IMR-90 (cell line): ENCODE data around the gene FMR1. TPM values are rescaled to one million over a fixed set of nuclear protein-coding genes. Genes with fewer than 3 reads are reported as not detected.

Experiments used
- ATAC-seq: fragments of 200-7000 bp; cut with Tn5 transposase; 2 replicates; pipeline ENCODE4 v1.9.1; 2020; ENCODE audit warnings: low read depth, mild to moderate bottlenecking, moderate library complexity
- BruUV-seq: library from RNA; stranded (reverse); fragments of 400-500 nt; replicated peaks from 2 replicates; lab custom pipeline; 2021; lab: Mats Ljungman, UMichigan
- CTCF ChIA-PET: fragments of 300-600 bp; formaldehyde crosslinking; extraction: SDS; loops from one replicate; lab custom pipeline; 2021; ENCODE audit warnings: antibody characterized with exemption; lab: Yijun Ruan, JAX
- POLR2A ChIA-PET: fragments of 300-600 bp; sonication (Branson Sonifier 250); formaldehyde crosslinking; loops from one replicate; lab custom pipeline; 2022; ENCODE audit warnings: antibody characterized with exemption; ENCODE audit not compliant: unreplicated experiment; lab: Charles Lee
- DNase-seq: peaks from one replicate; pipeline ENCODE4 v3.0.0; 2013
- H2AFZ ChIP-seq: replicated peaks from 2 replicates; pipeline ENCODE3; 2013; ENCODE audit warnings: low read length, mild to moderate bottlenecking; ENCODE audit not compliant: poor library complexity
- H2AK5ac ChIP-seq: 2 replicates; pipeline ENCODE4 v1.6.1; 2013; ENCODE audit warnings: low read depth, low read length, inconsistent platforms
- H2AK9ac ChIP-seq: replicated peaks from 2 replicates; pipeline ENCODE3; 2013; ENCODE audit warnings: mild to moderate bottlenecking, low read depth, low read length, moderate library complexity; ENCODE audit not compliant: poor library complexity
- H2BK120ac ChIP-seq: 2 replicates; pipeline ENCODE4 v1.6.1; 2013; ENCODE audit warnings: low read depth, low read length, inconsistent platforms
- H2BK15ac ChIP-seq: 3 replicates; pipeline ENCODE4 v1.6.1; 2013; ENCODE audit warnings: low read depth, low read length, inconsistent platforms
- H2BK20ac ChIP-seq: 2 replicates; pipeline ENCODE4 v1.6.1; 2013; ENCODE audit warnings: low read depth, mild to moderate bottlenecking, inconsistent platforms, low read length, moderate library complexity
- H2BK5ac ChIP-seq: 2 replicates; pipeline ENCODE4 v1.6.1; 2013; ENCODE audit warnings: mild to moderate bottlenecking, low read depth, low read length, inconsistent platforms; ENCODE audit not compliant: poor library complexity, severe bottlenecking
- H3K14ac ChIP-seq: replicated peaks from 2 replicates; pipeline ENCODE4 v1.6.1; 2013; ENCODE audit warnings: low read depth, low read length, inconsistent platforms
- H3K18ac ChIP-seq: 2 replicates; pipeline ENCODE4 v1.6.1; 2013; ENCODE audit warnings: low read depth, low read length, control low read depth
- H3K23ac ChIP-seq: 2 replicates; pipeline ENCODE4 v1.6.1; 2013; ENCODE audit warnings: low read depth, low read length, inconsistent platforms
- H3K27ac ChIP-seq: 2 replicates; pipeline ENCODE4 v1.5.1; 2013; ENCODE audit warnings: mild to moderate bottlenecking, control low read depth, low read length; ENCODE audit not compliant: insufficient read depth
- H3K27me3 ChIP-seq: 2 replicates; pipeline ENCODE4 v1.6.1; 2013; ENCODE audit warnings: low read length; ENCODE audit not compliant: control insufficient read depth, insufficient read depth
- H3K36me3 ChIP-seq: 2 replicates; pipeline ENCODE4 v1.6.1; 2013; ENCODE audit warnings: low read length, mixed read lengths; ENCODE audit not compliant: control insufficient read depth, insufficient read depth
- H3K4ac ChIP-seq: 2 replicates; pipeline ENCODE4 v1.6.1; 2013; ENCODE audit warnings: low read depth, low read length, inconsistent platforms
- H3K4me1 ChIP-seq: 2 replicates; pipeline ENCODE4 v1.6.1; 2013; ENCODE audit warnings: low read length, mixed read lengths; ENCODE audit not compliant: control insufficient read depth, insufficient read depth
- H3K4me2 ChIP-seq: 2 replicates; pipeline ENCODE4 v1.6.1; 2013; ENCODE audit warnings: low read depth, mild to moderate bottlenecking, control low read depth, low read length, moderate library complexity
- H3K4me3 ChIP-seq: 2 replicates; pipeline ENCODE4 v1.5.1; 2013; ENCODE audit warnings: low read depth, mild to moderate bottlenecking, control low read depth, low read length, moderate library complexity; ENCODE audit not compliant: insufficient read depth
- H3K56ac ChIP-seq: 2 replicates; pipeline ENCODE4 v1.6.1; 2013; ENCODE audit warnings: low read length, inconsistent platforms; ENCODE audit not compliant: insufficient read depth; ENCODE audit errors: extremely low read depth
- H3K79me1 ChIP-seq, 2 experiments: 2 replicates each; pipeline ENCODE4 v1.6.1; 2013; ENCODE audit warnings: low read length in 2 of 2, inconsistent platforms in 1 of 2, low read depth in 1 of 2
- H3K9ac ChIP-seq: 2 replicates; pipeline ENCODE4 v1.6.1; 2013; ENCODE audit warnings: low read depth, low read length, control low read depth
- H3K9me1 ChIP-seq: 2 replicates; pipeline ENCODE4 v1.6.1; 2013; ENCODE audit warnings: low read length, inconsistent platforms; ENCODE audit not compliant: insufficient read depth
- H3K9me3 ChIP-seq: 2 replicates; pipeline ENCODE4 v1.6.1; 2013; ENCODE audit warnings: low read length; ENCODE audit not compliant: control insufficient read depth, insufficient read depth
- H4K20me1 ChIP-seq: 2 replicates; pipeline ENCODE4 v1.6.1; 2013; ENCODE audit warnings: low read length, inconsistent platforms; ENCODE audit not compliant: insufficient read depth
- H4K5ac ChIP-seq: 2 replicates; pipeline ENCODE4 v1.6.1; 2013; ENCODE audit warnings: mild to moderate bottlenecking, low read depth, low read length, control low read depth
- H4K8ac ChIP-seq, 2 experiments: 2 replicates each; pipeline ENCODE4 v1.6.1; 2013; ENCODE audit warnings: low read depth in 2 of 2, low read length in 2 of 2, control low read depth in 1 of 2, inconsistent platforms in 1 of 2
- H4K91ac ChIP-seq: 2 replicates; pipeline ENCODE4 v1.6.1; 2013; ENCODE audit warnings: low read depth, low read length, inconsistent platforms; ENCODE audit not compliant: insufficient read depth
- CEBPB ChIP-seq: IDR thresholded peaks from 2 replicates; pipeline ENCODE4 v1.6.1; 2012; ENCODE audit warnings: low read depth, low read length, improper control_type of control experiment
- CHD1 ChIP-seq: IDR thresholded peaks from 2 replicates; pipeline ENCODE4 v1.6.1; 2012; ENCODE audit warnings: low read depth, low read length, improper control_type of control experiment
- CTCF ChIP-seq: conservative IDR thresholded peaks from 2 replicates; pipeline ENCODE4 v1.5.1; 2012; ENCODE audit warnings: mild to moderate bottlenecking, low read depth, low read length, improper control_type of control experiment
- ELK1 ChIP-seq: fragments of 150-350 bp; IDR thresholded peaks from 2 replicates; pipeline ENCODE4 v1.6.1; 2016; ENCODE audit warnings: low read depth, mild to moderate bottlenecking, low read length, moderate library complexity, borderline replicate concordance
- FOS ChIP-seq: fragments of 150-350 bp; IDR thresholded peaks from 2 replicates; pipeline ENCODE4 v1.6.1; 2016; ENCODE audit warnings: low read depth, low read length
- MAZ ChIP-seq: IDR thresholded peaks from 2 replicates; pipeline ENCODE4 v1.6.1; 2012; ENCODE audit warnings: low read depth, mild to moderate bottlenecking, low read length, improper control_type of control experiment, moderate library complexity, borderline replicate concordance
- NFE2L2 ChIP-seq: fragments of 150-350 bp; IDR thresholded peaks from 2 replicates; pipeline ENCODE4 v1.6.1; 2016; ENCODE audit warnings: low read depth, mild to moderate bottlenecking, low read length
- RCOR1 ChIP-seq: IDR thresholded peaks from 2 replicates; pipeline ENCODE4 v1.6.1; 2012; ENCODE audit warnings: mild to moderate bottlenecking, low read length, improper control_type of control experiment; ENCODE audit not compliant: insufficient replicate concordance
- RFX5 ChIP-seq: IDR thresholded peaks from 2 replicates; pipeline ENCODE4 v1.8.0; 2012; ENCODE audit warnings: low read depth, mild to moderate bottlenecking, low read length, moderate library complexity
- SMC3 ChIP-seq: fragments of 150-350 bp; IDR thresholded peaks from 2 replicates; pipeline ENCODE4 v1.6.1; 2016; ENCODE audit warnings: low read depth, mild to moderate bottlenecking, antibody characterized with exemption, low read length, moderate library complexity
- USF2 ChIP-seq: fragments of 150-350 bp; IDR thresholded peaks from 2 replicates; pipeline ENCODE4 v1.6.1; 2017; ENCODE audit warnings: mild to moderate bottlenecking, antibody characterized with exemption, low read length, low read depth
- WGBS, 2 experiments: methylation state at CpG; one replicate each; pipeline versions ENCODE4 v1.1.5 to v1.1.7; 2013; ENCODE audit warnings: missing lambda C conversion rate in 2 of 2; ENCODE audit not compliant: insufficient read length in 1 of 2; ENCODE audit errors: extremely low coverage in 2 of 2; 5-methylcytosine and 5-hydroxymethylcytosine counted together
- dilution Hi-C: fragments of 300-500 bp; cut with HindIII; formaldehyde crosslinking; loops from one replicate; pipeline ENCODE4 v1.14.3; 2018; ENCODE audit warnings: low sequenced_read_pairs; ENCODE audit not compliant: unreplicated experiment
- in situ Hi-C: fragments of 300-500 bp; cut with MboI; formaldehyde crosslinking; loops from 3 replicates; pipeline ENCODE4 v1.14.3; 2019; ENCODE audit warnings: low sequenced_read_pairs, inconsistent platforms, mixed read lengths
- intact Hi-C: fragments of 100-400 bp; cut with micrococcal nuclease; formaldehyde crosslinking; loops from 2 replicates; pipeline ENCODE4 v1.10.0; 2022
- polyA plus RNA-seq, 3 experiments: library from polyadenylated mRNA; depleted of rRNA; stranded (reverse); fragments of >200 nt; gene quantifications; 2 replicates each; pipeline ENCODE4 v1.2.3, GENCODE V29; 2012; ENCODE audit warnings: low replicate concordance in 1 of 3
- total RNA-seq: library from RNA; depleted of rRNA; stranded (reverse); fragments of >200 nt; gene quantifications from 2 replicates; pipeline ENCODE4 v1.2.3, GENCODE V29; 2012

The FMR1 gene
- total and polyA plus RNA-seq, 2 of the 4 experiments (the other 2 are of a cell fraction) = 12.2 to 17.6 TPM

- in situ Hi-C loops = no loop called here
- H3K9me1 ChIP-seq = no peaks in the 10 kb centered on the region
- no peak overlapping the region for H2AK9ac ChIP-seq
- H3K9me3 ChIP-seq = no peaks in the 10 kb centered on the region
- no peak overlapping the region for H2BK20ac ChIP-seq
- no peak overlapping the region for H3K9ac ChIP-seq
- no peak overlapping the region for H3K14ac ChIP-seq
- H3K36me3 ChIP-seq = no peaks in the 10 kb centered on the region
- no peak overlapping the region for H3K4ac ChIP-seq
- no peak overlapping the region for H4K91ac ChIP-seq
- no CpG with 5 or more reads among the region's 6 CpGs for WGBS, 2 experiments
- no peak overlapping the region for H2AFZ ChIP-seq
- no peak for DNase-seq
- ATAC-seq = no peak
- TF ChIP-seq CEBPB = no peak
- TF ChIP-seq ELK1 = no peak
- TF ChIP-seq USF2 = no peak
- no peak for TF ChIP-seq CTCF
- TF ChIP-seq CHD1 = no peak
- TF ChIP-seq RCOR1 = no peak
- TF ChIP-seq SMC3 = no peak
- TF ChIP-seq RFX5 = no peak
- no peak for TF ChIP-seq FOS
- TF ChIP-seq MAZ = no peak
- TF ChIP-seq NFE2L2 = no peak
- no peak overlapping the region for H3K56ac ChIP-seq
- H3K18ac ChIP-seq = no peak overlapping the region
- H4K20me1 ChIP-seq = no peaks in the 10 kb centered on the region
- peak overlapping the region; percentile 98 for H3K4me2 ChIP-seq
- BruUV-seq = no TSS peak
- H2BK15ac ChIP-seq = no peak overlapping the region
- POLR2A ChIA-PET = no interaction called here
- no peaks in the 10 kb centered on the region for H3K27me3 ChIP-seq
- dilution Hi-C loops = no loop called here
- H2BK5ac ChIP-seq = no peak overlapping the region
- CTCF ChIA-PET = no interaction called here
- H4K8ac ChIP-seq = no peak overlapping the region
- no peak overlapping the region for H4K5ac ChIP-seq
- intact Hi-C loops = no loop called here
- H2BK120ac ChIP-seq = no peak overlapping the region
- no peak overlapping the region for H3K23ac ChIP-seq
- no peak overlapping the region for H3K27ac ChIP-seq
- H3K4me3 ChIP-seq = peak overlapping the region; percentile 96; the same call in 1 of the 2 replicates
- H2AK5ac ChIP-seq = no peak overlapping the region
- H3K4me1 ChIP-seq = no peaks in the 10 kb centered on the region
- peaks cover 0 to 5% of the 10 kb centered on the region in 2 experiments; a peak in 3 of 4 replicates for H3K79me1 ChIP-seq
Observed at GRCh38 chrX:147913570-147913969, 1.9 kb downstream of the FMR1 start.
